ENCODE measurements around the gene SP7.

DNA sequence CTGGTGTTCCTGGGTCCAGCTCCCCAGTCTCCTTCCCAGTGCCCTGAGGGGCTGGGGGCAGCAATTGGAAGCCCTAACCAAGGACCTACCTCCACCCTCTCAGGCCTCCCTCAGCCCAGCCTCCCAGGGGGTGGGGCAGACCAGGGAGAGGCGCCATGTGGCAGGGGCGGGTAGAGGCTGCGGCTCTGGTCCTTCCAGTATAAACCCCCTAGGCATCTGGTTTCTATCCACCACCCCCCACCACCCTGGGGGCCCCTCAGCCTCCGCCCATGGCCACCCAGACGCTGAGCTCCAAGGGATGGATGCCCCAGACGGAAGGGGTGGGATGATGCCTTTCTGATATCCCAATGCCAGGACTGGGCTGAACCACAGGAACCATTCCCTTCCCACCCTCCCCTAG lies 2.8 kb upstream of the SP7 start:
- no peak for TF ChIP-seq POLR2A (IDR thresholded peaks at IDR 0.05)
- TF ChIP-seq, protein P1, sequence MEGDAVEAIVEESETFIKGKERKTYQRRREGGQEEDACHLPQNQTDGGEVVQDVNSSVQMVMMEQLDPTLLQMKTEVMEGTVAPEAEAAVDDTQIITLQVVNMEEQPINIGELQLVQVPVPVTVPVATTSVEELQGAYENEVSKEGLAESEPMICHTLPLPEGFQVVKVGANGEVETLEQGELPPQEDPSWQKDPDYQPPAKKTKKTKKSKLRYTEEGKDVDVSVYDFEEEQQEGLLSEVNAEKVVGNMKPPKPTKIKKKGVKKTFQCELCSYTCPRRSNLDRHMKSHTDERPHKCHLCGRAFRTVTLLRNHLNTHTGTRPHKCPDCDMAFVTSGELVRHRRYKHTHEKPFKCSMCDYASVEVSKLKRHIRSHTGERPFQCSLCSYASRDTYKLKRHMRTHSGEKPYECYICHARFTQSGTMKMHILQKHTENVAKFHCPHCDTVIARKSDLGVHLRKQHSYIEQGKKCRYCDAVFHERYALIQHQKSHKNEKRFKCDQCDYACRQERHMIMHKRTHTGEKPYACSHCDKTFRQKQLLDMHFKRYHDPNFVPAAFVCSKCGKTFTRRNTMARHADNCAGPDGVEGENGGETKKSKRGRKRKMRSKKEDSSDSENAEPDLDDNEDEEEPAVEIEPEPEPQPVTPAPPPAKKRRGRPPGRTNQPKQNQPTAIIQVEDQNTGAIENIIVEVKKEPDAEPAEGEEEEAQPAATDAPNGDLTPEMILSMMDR (IDR thresholded peaks at IDR 0.05): no peak
